Hepatocyte (in vitro differentiated cells): ENCODE measurements around the gene MSANTD2.

Experiments
- EZH2 ChIP-seq: fragments of 200-600 bp; sonication (generic); IDR thresholded peaks from 2 replicates; pipeline ENCODE4 v1.6.1; 2016; ENCODE audit warnings: antibody characterized with exemption, mild to moderate bottlenecking, borderline replicate concordance
- EZH2phosphoT487 ChIP-seq: fragments of 200-600 bp; sonication (generic); IDR thresholded peaks from one replicate; pipeline ENCODE4 v1.6.1; 2018; ENCODE audit warnings: antibody characterized with exemption, mild to moderate bottlenecking, low read depth, moderate library complexity; ENCODE audit not compliant: unreplicated experiment, severe bottlenecking
- TF ChIP-seq, protein P1 (sequence below): fragments of 200-600 bp; sonication (generic); IDR thresholded peaks from 2 replicates; pipeline ENCODE4 v1.5.1; 2016; ENCODE audit warnings: antibody characterized with exemption, mild to moderate bottlenecking; ENCODE audit not compliant: poor library complexity

DNA sequence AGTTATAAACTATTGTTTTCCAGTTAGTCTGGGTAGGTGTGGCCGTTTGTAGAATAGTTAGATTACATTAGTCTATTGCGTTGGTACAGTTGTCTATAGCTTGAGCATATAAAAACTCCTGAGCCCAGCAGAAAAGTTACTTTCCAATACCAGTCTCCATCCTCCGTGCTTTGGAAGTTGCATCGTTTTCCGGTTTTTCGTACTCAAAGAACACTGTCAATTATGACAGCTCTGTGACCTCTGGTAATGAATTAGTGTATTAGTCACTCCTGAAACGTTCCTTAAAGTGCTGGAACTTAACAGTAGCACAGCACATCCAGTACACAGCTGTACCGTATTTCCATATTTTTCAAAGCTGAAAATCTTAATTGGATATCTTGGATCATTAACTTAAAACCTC lies 808 bp upstream of the MSANTD2 start:
- TF ChIP-seq EZH2 (no peak), EZH2phosphoT487 (no peak)
- TF ChIP-seq, protein P1, sequence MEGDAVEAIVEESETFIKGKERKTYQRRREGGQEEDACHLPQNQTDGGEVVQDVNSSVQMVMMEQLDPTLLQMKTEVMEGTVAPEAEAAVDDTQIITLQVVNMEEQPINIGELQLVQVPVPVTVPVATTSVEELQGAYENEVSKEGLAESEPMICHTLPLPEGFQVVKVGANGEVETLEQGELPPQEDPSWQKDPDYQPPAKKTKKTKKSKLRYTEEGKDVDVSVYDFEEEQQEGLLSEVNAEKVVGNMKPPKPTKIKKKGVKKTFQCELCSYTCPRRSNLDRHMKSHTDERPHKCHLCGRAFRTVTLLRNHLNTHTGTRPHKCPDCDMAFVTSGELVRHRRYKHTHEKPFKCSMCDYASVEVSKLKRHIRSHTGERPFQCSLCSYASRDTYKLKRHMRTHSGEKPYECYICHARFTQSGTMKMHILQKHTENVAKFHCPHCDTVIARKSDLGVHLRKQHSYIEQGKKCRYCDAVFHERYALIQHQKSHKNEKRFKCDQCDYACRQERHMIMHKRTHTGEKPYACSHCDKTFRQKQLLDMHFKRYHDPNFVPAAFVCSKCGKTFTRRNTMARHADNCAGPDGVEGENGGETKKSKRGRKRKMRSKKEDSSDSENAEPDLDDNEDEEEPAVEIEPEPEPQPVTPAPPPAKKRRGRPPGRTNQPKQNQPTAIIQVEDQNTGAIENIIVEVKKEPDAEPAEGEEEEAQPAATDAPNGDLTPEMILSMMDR = no peak
